Mesendoderm (in vitro differentiated cells): ENCODE results near the gene ZNF662.

ENCODE experiments used
- DNase-seq: peaks from one replicate; pipeline ENCODE4 v3.0.0; 2013
- H2AK5ac ChIP-seq: 2 replicates; pipeline ENCODE4 v1.6.1; 2013; ENCODE audit warnings: low read length, inconsistent platforms
- H2BK120ac ChIP-seq: 2 replicates; pipeline ENCODE4 v1.6.1; 2013; ENCODE audit warnings: low read depth, mild to moderate bottlenecking, low read length, moderate library complexity, mixed read lengths
- H2BK15ac ChIP-seq: replicated peaks from 2 replicates; pipeline ENCODE4 v1.6.1; 2013; ENCODE audit warnings: low read depth, mild to moderate bottlenecking, moderate library complexity
- H2BK5ac ChIP-seq: 2 replicates; pipeline ENCODE4 v1.6.1; 2013; ENCODE audit warnings: low read length, inconsistent platforms
- H3K18ac ChIP-seq: 2 replicates; pipeline ENCODE4 v1.6.1; 2013; ENCODE audit warnings: mild to moderate bottlenecking, low read length, mixed read lengths
- H3K23ac ChIP-seq: one replicate; pipeline ENCODE4 v1.6.1; 2013; ENCODE audit warnings: low read length
- H3K27ac ChIP-seq: 2 replicates; pipeline ENCODE4 v1.5.1; 2013; ENCODE audit warnings: low read depth, mild to moderate bottlenecking, inconsistent platforms, low read length, moderate library complexity
- H3K27me3 ChIP-seq: 2 replicates; pipeline ENCODE4 v1.6.1; 2013; ENCODE audit warnings: low read length, control low read depth, mild to moderate bottlenecking, inconsistent platforms; ENCODE audit not compliant: insufficient read depth, poor library complexity
- H3K36me3 ChIP-seq: 2 replicates; pipeline ENCODE4 v1.6.1; 2013; ENCODE audit warnings: low read length, inconsistent platforms; ENCODE audit not compliant: control insufficient read depth, insufficient read depth
- H3K4ac ChIP-seq: one replicate; pipeline ENCODE4 v1.6.1; 2013; ENCODE audit warnings: low read depth, mild to moderate bottlenecking, low read length, moderate library complexity
- H3K4me1 ChIP-seq: 2 replicates; pipeline ENCODE4 v1.6.1; 2013; ENCODE audit warnings: low read depth, low read length, inconsistent platforms; ENCODE audit not compliant: control insufficient read depth
- H3K4me2 ChIP-seq: 2 replicates; pipeline ENCODE4 v1.6.1; 2013; ENCODE audit warnings: low read length
- H3K4me3 ChIP-seq: 2 replicates; pipeline ENCODE4 v1.5.1; 2013; ENCODE audit warnings: mild to moderate bottlenecking, low read length
- H3K56ac ChIP-seq: one replicate; pipeline ENCODE4 v1.6.1; 2013; ENCODE audit warnings: low read length
- H3K79me1 ChIP-seq: 2 replicates; pipeline ENCODE4 v1.6.1; 2013; ENCODE audit warnings: low read length, inconsistent platforms
- H3K79me2 ChIP-seq: 2 replicates; pipeline ENCODE4 v1.6.1; 2013; ENCODE audit warnings: mild to moderate bottlenecking, low read length; ENCODE audit not compliant: control insufficient read depth, insufficient read depth
- H3K9ac ChIP-seq: 2 replicates; pipeline ENCODE4 v1.6.1; 2013; ENCODE audit warnings: low read length, inconsistent platforms
- H4K5ac ChIP-seq: one replicate; pipeline ENCODE4 v1.6.1; 2013; ENCODE audit warnings: low read length
- H4K8ac ChIP-seq: one replicate; pipeline ENCODE4 v1.6.1; 2013; ENCODE audit warnings: low read depth, mild to moderate bottlenecking, control low read depth, low read length, moderate library complexity
- WGBS: extraction: QIAGEN DNeasy Blood & Tissue Kit; methylation state at CpG from one replicate; pipeline ENCODE4 v1.1.7; 2013; ENCODE audit warnings: low lambda C conversion rate, missing lambda C conversion rate; ENCODE audit not compliant: insufficient coverage; ENCODE audit errors: extremely low coverage; 5-methylcytosine and 5-hydroxymethylcytosine counted together

ZNF662 gene

DNA sequence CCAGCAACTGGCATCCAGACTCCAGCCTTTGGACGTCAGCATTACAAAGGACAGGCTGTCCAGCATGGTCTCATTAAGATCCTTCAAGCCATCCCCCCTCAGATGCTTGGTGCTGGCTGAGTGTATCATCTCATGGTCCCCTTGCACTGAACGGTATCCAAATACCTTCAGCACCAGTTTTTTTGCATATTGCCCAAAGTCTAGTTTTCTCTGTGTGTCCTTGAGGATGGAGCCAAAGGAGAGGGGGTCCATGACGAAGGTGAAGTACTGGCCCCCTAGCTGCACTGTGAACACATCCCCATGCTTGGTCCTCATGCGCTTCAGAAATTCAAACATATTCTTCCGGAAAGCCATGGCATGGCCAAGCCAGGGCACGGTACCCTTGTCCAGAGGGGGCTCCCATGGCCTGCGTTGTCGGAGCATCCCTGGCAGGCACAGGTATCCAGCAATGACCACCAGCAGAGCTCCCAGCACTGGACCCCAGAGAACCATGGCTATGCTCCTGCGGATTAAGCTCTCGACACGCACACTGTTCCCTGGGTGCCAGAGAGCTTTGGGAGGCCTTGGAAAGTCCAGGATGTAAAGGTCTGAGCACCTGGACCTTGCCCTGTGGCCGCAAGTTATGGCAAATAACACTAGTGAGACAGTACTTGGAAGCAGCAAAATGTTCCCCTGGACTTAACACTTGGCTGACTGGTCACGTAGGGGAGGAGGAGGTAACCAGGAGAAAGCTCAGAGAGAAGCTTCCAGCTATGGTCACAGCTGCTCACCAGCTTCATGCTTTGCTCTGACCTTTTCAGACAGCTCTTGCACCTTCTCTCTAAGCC is 30.4 kb upstream of the ZNF662 start, which contains the start of gene CYP8B1:
Gene CYP8B1, minus strand, starts transcription at position 555 of the 827 bp plus-strand sequence. Its CDS starts 63 bp downstream, at position 492.
- H2BK5ac ChIP-seq, result no peak within 1 kb of the TSS
- no peaks in the 10 kb centered on the region for H3K27me3 ChIP-seq
- no peaks in the 10 kb centered on the region for H3K79me2 ChIP-seq
- no peak within 1 kb of the TSS for H4K5ac ChIP-seq
- no peaks in the 10 kb centered on the region for H3K36me3 ChIP-seq
- whole genome bisulfite sequencing, result no CpG with 5 or more reads among the region's 13 CpGs
- H2BK120ac ChIP-seq, result no peak within 1 kb of the TSS
- H3K4me1 ChIP-seq, result no peaks in the 10 kb centered on the region
- no peak within 1 kb of the TSS for H3K4ac ChIP-seq
- no peak within 1 kb of the TSS for H3K18ac ChIP-seq
- no peaks in the 10 kb centered on the region for H3K79me1 ChIP-seq
- no peak within 1 kb of the TSS for H3K9ac ChIP-seq
- no peak within 1 kb of the TSS for H4K8ac ChIP-seq
- H2AK5ac ChIP-seq, result no peak within 1 kb of the TSS
- H3K4me2 ChIP-seq, result no peak within 1 kb of the TSS
- H3K4me3 ChIP-seq, result no peak within 1 kb of the TSS
- no peak within 1 kb of the TSS for H3K23ac ChIP-seq
- H2BK15ac ChIP-seq, result no peak within 1 kb of the TSS
- no peak within 1 kb of the TSS for H3K56ac ChIP-seq
- no peak for DNase-seq
- no peak within 1 kb of the TSS for H3K27ac ChIP-seq

DNA sequence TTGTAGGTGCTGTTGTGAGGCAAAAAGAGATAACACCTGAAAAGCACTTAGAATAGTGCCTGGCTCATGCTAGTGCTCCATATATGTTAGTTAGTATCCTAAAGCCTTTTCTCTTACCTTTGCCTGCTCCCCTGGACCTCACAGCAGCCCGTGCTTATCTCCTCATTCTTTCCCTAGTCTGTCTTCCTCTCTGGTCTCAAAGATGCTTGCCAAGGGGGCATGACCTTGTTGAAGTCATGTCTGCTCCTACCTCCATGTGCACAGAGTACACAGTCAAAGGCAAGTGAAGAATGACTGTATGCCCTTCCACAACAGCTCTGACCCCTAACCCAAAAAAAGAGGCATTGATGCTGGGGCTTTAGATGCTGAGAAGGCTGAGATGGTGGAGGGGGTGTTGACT is 29.5 kb upstream of the ZNF662 start:
- no peak overlapping the region for H4K8ac ChIP-seq
- H3K27me3 ChIP-seq, result no peaks in the 10 kb centered on the region
- H3K4me3 ChIP-seq, result no peak overlapping the region
- no peak overlapping the region for H3K56ac ChIP-seq
- H2AK5ac ChIP-seq, result no peak overlapping the region
- no peak overlapping the region for H4K5ac ChIP-seq
- WGBS, result no CpG with 5 or more reads among the region's 1 CpG
- H3K79me1 ChIP-seq, result no peaks in the 10 kb centered on the region
- no peak for DNase-seq
- H3K9ac ChIP-seq, result no peak overlapping the region
- no peak overlapping the region for H3K4ac ChIP-seq
- H2BK120ac ChIP-seq, result no peak overlapping the region
- H3K4me1 ChIP-seq, result no peaks in the 10 kb centered on the region
- no peak overlapping the region for H2BK15ac ChIP-seq
- no peak overlapping the region for H3K27ac ChIP-seq
- no peak overlapping the region for H3K23ac ChIP-seq
- no peak overlapping the region for H3K18ac ChIP-seq
- no peak overlapping the region for H3K4me2 ChIP-seq
- H2BK5ac ChIP-seq, result no peak overlapping the region
- H3K79me2 ChIP-seq, result no peaks in the 10 kb centered on the region
- H3K36me3 ChIP-seq, result no peaks in the 10 kb centered on the region

DNA sequence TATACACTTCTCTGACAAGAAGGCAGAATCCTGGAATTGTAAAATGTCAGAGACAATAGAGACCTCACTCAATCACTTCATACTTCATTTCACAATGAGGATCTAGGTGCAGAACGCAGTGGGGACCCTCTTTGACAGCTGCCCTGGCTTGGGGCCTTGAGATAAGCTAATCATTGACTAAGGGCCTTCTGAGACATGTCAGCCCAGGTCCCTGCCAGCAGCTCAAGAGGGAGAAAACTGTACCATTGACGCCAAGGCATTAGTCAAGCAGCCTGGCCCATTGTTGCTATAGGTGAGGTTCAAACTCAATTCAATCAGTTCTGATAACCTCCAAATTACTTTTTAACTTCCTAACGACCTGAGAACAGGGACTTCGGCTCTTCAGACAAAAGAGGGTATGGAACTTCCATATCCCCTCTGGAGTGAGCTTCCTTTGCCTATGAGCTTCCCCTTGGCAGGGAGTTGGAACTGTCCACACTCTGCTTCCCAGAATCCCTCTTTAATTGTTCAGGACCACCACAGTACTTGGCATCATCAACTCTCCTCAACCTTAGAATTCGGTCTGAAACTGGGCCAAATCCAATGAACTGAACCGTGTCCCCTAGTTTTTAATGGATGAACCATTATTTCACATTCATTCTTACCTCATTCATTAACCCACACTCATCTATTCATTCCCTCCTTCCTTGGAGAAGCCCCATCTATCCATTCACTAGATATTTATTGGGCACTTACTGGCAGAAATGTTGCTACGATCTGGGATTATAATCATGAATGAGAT is 28.8 kb upstream of the ZNF662 start:
- no peak for DNase-seq
- Histone ChIP-seq H4K8ac (no peak overlapping the region), H3K4me2 (no peak overlapping the region), H3K27ac (no peak overlapping the region), H3K27me3 (no peaks in the 10 kb centered on the region), H3K23ac (no peak overlapping the region), H3K79me1 (no peaks in the 10 kb centered on the region), H3K4ac (no peak overlapping the region), H3K4me1 (peaks cover 1% of the 10 kb centered on the region), H3K79me2 (no peaks in the 10 kb centered on the region), H3K36me3 (no peaks in the 10 kb centered on the region), H2BK15ac (no peak overlapping the region), H3K4me3 (no peak overlapping the region), H3K56ac (no peak overlapping the region), H2AK5ac (no peak overlapping the region), H2BK5ac (no peak overlapping the region), H2BK120ac (no peak overlapping the region), H4K5ac (no peak overlapping the region), H3K9ac (no peak overlapping the region), H3K18ac (no peak overlapping the region)
- WGBS, result 100% methylated on average over 1 of the region's 7 CpGs

DNA sequence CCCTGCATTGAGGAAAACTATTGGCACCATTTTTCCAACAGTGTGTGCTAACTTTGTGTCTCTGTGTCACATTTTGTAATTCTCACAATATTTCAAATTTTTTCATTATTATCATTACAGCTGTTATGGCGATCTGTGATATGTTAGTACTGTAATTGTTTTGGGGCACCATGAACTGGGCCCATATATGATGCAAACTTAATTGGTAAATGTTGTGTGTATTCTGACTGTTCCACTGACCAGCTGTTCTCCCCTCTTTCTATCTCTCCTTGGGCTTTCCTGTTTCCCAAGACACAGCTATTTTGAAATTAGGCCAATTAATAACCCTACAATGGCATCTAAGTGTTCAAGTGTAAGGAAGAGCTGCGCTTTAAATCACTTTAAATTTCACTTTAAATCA is 28.1 kb upstream of the ZNF662 start:
- Histone ChIP-seq H3K27ac (no peak overlapping the region), H3K9ac (no peak overlapping the region), H3K4ac (no peak overlapping the region), H3K79me1 (no peaks in the 10 kb centered on the region), H3K56ac (no peak overlapping the region), H3K27me3 (no peaks in the 10 kb centered on the region), H2BK5ac (no peak overlapping the region), H2BK15ac (no peak overlapping the region), H3K23ac (no peak overlapping the region), H3K18ac (no peak overlapping the region), H3K4me3 (no peak overlapping the region), H2AK5ac (no peak overlapping the region), H3K36me3 (no peaks in the 10 kb centered on the region), H4K5ac (no peak overlapping the region), H3K4me1 (peaks cover 1% of the 10 kb centered on the region), H3K4me2 (no peak overlapping the region), H4K8ac (no peak overlapping the region), H3K79me2 (no peaks in the 10 kb centered on the region), H2BK120ac (no peak overlapping the region)
- WGBS, result no CpG with 5 or more reads among the region's 2 CpGs
- DNase-seq, result no peak

DNA sequence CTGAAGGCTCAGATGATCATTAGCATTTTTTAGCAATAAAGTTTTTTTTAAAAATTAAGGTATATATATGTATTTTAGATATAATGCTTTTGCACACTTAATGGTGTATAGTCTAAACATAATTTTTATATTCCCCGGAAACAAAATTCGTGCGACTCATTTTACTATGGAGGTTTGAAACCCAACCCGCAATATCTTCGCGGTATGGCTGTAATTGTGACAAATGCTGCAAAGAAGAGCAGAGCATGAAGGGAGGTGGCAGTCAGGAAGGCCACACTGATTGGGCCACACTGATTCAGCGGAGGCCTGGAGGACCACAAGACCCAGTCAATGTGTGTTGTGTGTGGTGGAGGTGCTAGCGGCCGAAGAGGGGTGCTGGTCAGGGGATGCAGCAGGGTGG is 25.8 kb upstream of the ZNF662 start:
- H2BK5ac ChIP-seq, result no peak overlapping the region
- no CpG with 5 or more reads among the region's 9 CpGs for WGBS
- peaks cover 7% of the 10 kb centered on the region for H3K4me1 ChIP-seq
- no peak overlapping the region for H3K4me3 ChIP-seq
- H4K8ac ChIP-seq, result no peak overlapping the region
- H3K4me2 ChIP-seq, result no peak overlapping the region
- H2BK15ac ChIP-seq, result no peak overlapping the region
- H3K56ac ChIP-seq, result peak overlapping the region; percentile 83
- no peak overlapping the region for H3K4ac ChIP-seq
- no peaks in the 10 kb centered on the region for H3K79me2 ChIP-seq
- H2BK120ac ChIP-seq, result no peak overlapping the region
- H3K9ac ChIP-seq, result peak overlapping the region; percentile 81
- no peaks in the 10 kb centered on the region for H3K79me1 ChIP-seq
- H2AK5ac ChIP-seq, result no peak overlapping the region
- H3K27me3 ChIP-seq, result no peaks in the 10 kb centered on the region
- no peak overlapping the region for H3K18ac ChIP-seq
- no peak overlapping the region for H3K27ac ChIP-seq
- H3K36me3 ChIP-seq, result no peaks in the 10 kb centered on the region
- DNase-seq, result no peak
- H3K23ac ChIP-seq, result no peak overlapping the region
- no peak overlapping the region for H4K5ac ChIP-seq
